Erythroblast (primary cell): Measurements from ENCODE around the gene SGCA.

Source experiments
- DNase-seq, 2 experiments: peaks; one replicate each; lab custom pipeline; 2025; lab: John Stamatoyannopoulos, UW
- GATA1 ChIP-seq: IDR thresholded peaks from 2 replicates; pipeline ENCODE4 v1.6.1; 2011; ENCODE audit warnings: low read depth, mild to moderate bottlenecking, control low read depth, low read length, moderate library complexity
- POLR2A ChIP-seq: IDR thresholded peaks from 2 replicates; pipeline ENCODE4 v1.6.1; 2011; ENCODE audit warnings: mild to moderate bottlenecking, low read length

SGCA gene

DNA sequence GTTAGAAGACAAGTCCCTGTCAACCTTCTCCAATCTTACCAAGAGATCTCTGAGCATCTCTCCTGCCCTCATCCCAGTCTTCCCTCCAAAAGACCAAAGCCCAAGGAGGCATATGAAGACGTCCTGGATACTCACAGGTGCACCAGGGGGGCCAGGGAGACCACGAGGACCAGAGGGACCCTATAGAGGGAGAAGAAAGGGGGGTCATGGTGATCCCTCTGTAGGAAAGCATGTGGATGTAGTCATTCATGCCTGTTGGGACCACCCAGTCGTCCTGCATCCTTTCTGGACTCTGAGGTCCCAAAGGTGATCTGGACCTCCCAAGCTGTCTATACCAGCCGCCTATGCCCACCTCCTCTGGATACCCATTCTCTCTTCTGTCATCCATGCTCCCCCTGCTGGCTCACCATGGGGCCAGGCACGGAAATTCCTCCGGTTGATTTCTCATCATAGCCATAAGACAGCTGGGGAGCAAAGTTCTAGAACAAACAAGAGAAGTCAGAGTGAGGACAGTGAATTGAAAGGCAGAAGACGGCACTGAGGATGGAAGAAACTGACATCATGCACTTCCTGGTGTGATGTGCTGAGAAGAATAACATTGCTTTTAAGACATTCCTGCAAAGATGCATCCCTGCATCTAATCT lies 32.3 kb downstream of the SGCA start:
- peak; percentile 31 to 46 for DNase-seq
- TF ChIP-seq POLR2A (no peak), GATA1 (no peak)

GRCh38 chr17:50199211-50199802 lies 33.5 kb downstream of the SGCA start:
- no peak for DNase-seq
- TF ChIP-seq GATA1 (no peak), POLR2A (no peak)

DNA sequence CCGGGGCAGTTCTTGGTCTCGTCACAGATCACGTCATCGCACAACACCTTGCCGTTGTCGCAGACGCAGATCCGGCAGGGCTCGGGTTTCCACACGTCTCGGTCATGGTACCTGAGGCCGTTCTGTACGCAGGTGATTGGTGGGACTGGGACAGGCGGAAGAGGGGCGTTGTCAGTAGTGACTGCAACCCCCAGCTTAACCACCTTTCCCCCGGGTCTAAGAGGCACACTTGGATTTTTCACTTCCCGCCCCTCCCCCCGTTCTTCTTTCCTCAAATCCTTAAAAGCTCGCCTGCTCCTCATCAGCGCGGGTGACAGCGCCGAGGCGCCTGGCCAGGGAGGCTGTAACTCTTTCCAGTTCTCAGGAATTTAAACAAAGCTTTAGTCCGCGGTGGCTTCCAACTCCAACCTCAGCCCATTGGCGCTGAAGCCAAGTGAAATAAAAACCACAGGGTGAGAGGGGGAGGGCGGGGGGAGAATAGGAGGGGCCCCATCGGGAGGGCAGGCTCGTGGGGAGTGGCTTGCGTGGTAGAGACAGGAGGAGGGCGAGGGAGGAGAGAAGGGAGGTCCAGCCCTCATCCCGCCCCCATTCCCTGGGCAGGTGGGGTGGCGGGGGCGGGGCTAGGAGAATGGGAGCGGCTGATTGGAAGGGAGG lies 34.1 kb downstream of the SGCA start:
- DNase-seq: peak; percentile 58 to 68
- no peak for TF ChIP-seq GATA1
- TF ChIP-seq POLR2A: no peak

GRCh38 chr17:50200457-50201275 lies 34.9 kb downstream of the SGCA start:
- DNase-seq: peak; percentile 76 to 87
- TF ChIP-seq POLR2A: no peak
- no peak for TF ChIP-seq GATA1

- no peak for DNase-seq
- no peak for TF ChIP-seq GATA1
- TF ChIP-seq POLR2A: no peak
Measured at GRCh38 chr17:50201276-50201854, 35.6 kb downstream of the SGCA start, which contains the start of gene COL1A1. COL1A1 (minus strand) TSS chr17:50201631; CDS start chr17:50201513, 118 bp downstream.

GRCh38 chr17:50203086-50203485 lies 37.3 kb downstream of the SGCA start:
- no peak for DNase-seq
- no peak for TF ChIP-seq POLR2A
- no peak for TF ChIP-seq GATA1

DNA sequence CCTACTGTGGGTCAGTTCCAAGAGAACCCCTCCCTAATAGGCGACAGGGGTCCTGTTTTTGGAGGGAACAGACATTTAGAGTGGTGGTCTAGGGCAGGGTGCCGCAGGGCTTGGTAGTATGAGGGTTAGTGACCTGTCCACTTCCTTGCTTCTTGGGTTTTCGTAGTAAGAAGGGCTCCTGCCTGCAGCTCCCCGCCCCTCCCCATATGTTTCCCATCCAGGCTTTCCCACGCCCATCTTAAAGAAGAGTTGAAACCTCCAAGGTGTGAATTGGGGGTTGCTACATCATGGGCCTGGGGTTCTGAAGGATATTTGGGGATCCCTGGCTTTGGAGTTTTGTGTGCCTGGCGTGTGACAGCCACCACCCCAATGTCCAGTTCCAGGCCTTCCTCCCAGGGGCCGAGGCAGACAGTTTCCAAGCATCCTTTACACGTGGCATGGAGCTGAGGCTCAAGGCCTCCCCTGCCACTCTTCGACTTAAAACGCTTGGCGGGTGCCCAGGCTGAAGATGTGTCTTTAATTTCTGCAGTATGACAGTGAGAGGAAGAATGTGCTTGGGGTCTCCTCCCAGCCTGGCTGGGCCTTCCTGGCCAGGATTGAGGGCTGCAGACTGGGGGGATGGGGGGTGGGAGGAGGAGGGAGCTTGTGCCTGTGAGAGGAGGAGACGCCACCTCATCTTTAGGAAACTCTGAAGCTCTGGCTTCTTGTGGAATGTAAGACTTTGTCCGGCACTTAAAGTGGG lies 38.0 kb downstream of the SGCA start:
- DNase-seq: no peak
- TF ChIP-seq POLR2A (no peak), GATA1 (no peak)

DNA sequence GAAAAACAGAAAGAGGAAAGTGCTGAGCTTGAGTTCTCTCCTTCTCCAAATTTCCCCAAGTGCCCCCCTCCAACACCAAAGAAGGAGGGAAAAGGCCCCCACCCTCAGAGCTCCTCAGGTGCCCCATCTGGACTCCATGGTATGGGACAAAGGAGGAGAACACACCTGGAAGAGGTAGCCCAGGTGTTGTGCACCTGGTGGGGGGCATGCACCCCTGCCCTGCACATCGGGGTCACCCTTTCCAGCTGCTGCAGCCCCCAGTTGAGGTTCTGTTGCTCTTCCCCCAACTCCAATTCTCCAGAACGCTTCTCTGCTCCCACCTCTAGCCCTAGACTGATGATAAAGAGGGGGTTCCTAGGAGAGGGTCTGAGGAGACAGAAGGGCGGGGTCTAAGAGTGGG lies 38.6 kb downstream of the SGCA start:
- no peak for TF ChIP-seq POLR2A

DNA sequence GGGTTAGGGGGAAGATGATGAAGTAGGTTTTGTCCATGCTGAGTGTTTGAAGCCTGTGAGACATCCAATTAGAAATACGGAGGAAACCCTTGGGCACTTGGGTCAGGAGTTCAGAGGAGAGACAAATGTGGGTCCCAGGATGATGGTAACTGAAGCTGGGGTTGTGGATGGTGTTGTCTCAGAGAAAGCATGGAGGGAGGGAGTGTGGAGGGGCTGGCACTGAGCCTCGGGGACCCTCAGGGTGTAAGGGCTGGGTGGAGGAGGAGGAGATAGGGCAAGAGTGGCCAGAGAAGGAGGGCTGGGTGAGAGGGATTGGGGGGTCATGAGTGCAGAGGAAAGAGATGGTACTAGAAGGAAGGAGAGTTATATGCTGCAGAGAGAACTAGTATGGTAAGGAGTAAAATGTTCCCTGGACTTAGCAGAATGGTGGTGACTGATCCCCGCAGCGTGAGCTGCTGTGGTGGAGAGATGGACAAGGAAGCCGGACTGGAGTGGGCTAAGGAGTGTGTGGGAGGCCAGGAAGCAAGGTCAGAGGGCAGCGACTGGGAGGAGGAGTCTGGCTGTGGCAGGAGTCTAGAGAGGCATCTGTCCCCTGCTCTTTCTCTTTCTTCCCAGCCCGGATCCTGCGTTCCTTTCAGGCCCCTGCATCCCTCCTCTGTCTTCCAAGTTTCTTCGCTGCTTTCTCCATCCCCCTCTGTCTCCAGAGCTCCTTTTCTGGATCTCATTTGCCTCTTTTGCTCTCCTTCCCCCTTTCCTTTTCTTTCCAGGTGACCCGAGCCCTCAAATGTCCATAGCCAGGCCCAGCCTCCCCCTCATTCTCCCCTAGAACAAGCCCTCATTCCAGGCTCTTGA lies 39.5 kb downstream of the SGCA start:
- no peak for TF ChIP-seq POLR2A
- TF ChIP-seq GATA1: no peak
- no peak for DNase-seq

More for the DNA sequence above, 38.6 kb downstream of the SGCA start:
- DNase-seq: no peak

- TF ChIP-seq POLR2A (no peak), GATA1 (no peak)
- DNase-seq: no peak
Measured at GRCh38 chr17:50205963-50206505, 40.2 kb downstream of the SGCA start.

- peak; percentile 39 to 63 for DNase-seq
Measured at GRCh38 chr17:50206604-50207293, 40.9 kb downstream of the SGCA start.

GRCh38 chr17:50207315-50207714 lies 41.5 kb downstream of the SGCA start:
- no peak for DNase-seq
- TF ChIP-seq POLR2A (no peak), GATA1 (no peak)

More at GRCh38 chr17:50206604-50207293, 40.9 kb downstream of the SGCA start:
- TF ChIP-seq GATA1 (no peak), POLR2A (no peak)
